Posterior vena cava (tissue), 2 donors: ENCODE data around the gene GATA3. TPM values are rescaled to one million over a fixed set of nuclear protein-coding genes. Genes with fewer than 3 reads are reported as not detected.

Experiments used
- DNase-seq: peaks from one replicate; pipeline ENCODE4 v3.0.0-alpha.2; 2020; ENCODE audit warnings: low spot score
- intact Hi-C, 2 donors: fragments of 100-400 bp; cut with DNase I; formaldehyde crosslinking; loops; one replicate each; pipeline versions ENCODE4 v1.14.1 to v1.14.2; 2022 to 2023
- total RNA-seq, 2 donors: library from RNA; stranded (reverse); fragmentation: NEBNext Ultra II Directional; extraction: Animal tissue kit (Norgen Biotek cat#: 25700); gene quantifications; one replicate each; pipeline ENCODE4 v1.2.1, GENCODE V29; 2021
- donor health status: DM: yes; HTN: yes; CAD: no.
- donor health status: DM: yes; HTN: yes; CAD: no.

GATA3 gene
- total RNA-seq, 2 donors from 2014 or later, result 0.97 to 1.00 TPM

DNA sequence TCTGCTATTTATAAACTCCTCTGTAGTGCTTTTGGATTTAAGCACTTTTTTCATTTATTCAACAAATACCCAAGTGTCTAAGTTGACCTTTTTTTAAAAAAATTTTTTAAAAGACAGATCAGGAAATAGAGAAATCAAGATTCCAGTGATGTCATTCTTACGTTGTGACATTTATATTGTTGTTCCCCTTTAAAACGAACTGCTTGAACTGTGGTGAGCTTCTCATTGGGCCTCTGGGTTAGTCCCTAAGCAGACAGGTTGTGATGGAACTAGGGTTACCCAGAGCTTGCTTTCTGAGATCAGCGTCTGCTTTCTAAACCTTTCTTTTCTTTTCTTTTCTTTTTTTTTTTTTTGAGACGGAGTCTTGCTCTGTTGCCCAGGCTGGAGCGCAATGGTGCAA is 22.4 kb downstream of the GATA3 start:
- no peak for DNase-seq
- intact Hi-C loops, result no loop called here

DNA sequence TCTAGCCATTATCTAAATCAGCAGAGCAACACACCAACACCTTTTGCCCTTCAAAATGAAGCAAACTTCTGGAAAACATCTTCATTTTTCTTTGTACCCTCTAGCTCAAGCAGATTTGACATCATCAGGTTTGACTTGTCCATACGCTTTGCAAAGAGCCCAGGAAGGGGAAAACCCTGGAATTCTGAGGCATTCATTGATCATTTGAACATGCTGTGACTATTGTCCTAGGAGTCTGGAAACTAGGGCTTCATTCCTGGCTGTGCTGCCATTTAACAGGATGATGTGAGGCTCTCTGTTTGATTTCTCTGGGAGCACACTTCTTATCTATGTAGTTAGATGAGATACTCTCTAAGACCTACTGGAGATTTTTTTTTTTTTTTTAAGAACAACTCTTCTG is 23.5 kb downstream of the GATA3 start:
- no peak for DNase-seq
- intact Hi-C loops, result no loop called here

DNA sequence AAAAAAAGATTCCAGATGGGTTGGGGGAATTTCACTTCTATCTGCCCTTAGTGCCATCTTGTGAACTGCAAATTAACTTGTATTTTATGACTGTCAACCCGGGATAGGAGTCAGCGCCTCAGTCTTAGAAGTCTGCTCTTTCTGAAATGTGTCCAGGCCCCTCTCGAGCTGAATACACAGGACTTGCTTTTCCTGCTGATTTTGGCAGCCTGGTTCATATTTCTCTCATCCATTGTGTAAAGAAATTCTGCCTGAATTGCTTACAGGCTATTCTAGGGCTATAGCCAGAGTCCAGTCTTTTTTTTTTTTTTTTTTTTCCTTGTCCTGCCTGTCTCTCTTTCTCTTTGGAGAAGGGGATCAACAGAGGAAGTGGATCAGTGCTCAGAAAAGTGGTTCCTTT is 24.6 kb downstream of the GATA3 start:
- DNase-seq, result no peak
- intact Hi-C loops, result no loop called here

DNA sequence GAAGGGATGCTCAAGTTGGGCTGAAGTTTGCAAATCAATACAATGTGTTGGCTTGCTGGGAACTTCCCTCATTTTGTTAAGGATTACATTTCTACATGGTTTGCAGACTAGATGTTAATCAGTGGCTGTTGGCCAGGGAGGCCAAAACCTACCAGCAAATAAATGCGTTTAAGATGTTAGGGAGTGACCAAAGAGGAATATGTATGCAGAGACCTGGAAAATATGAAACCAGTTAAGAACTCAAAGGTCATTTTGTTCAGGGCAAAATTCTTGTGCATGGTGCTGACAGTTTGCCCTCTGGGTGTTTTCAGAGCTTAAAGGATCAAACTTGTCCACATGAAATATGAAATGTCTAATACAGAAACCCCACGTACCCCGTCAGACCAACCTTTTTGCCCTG is 30.3 kb downstream of the GATA3 start:
- intact Hi-C loops, result no loop called here

DNA sequence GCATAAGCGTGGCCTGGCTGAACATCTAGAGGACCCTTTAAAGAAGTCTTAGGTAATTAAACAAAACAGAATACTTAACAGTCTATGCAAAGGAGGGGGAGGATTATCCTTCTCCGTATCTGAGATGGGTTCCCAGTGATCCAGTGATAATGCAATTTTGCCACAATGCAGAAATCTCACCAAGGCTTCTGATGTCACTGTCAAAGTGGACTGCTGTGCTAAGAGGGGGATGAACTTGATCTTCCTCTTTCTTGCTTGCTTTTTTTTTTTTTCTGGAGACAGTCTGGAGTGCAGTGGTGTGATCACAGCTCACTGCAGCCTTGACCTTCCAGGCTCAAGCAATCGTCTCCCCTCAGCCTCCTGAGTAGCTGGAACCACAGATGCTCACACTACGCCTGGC is 30.8 kb downstream of the GATA3 start:
- intact Hi-C loops, result no loop called here
- DNase-seq, result no peak

More for the DNA sequence above, 30.3 kb downstream of the GATA3 start:
- DNase-seq, result no peak

DNA sequence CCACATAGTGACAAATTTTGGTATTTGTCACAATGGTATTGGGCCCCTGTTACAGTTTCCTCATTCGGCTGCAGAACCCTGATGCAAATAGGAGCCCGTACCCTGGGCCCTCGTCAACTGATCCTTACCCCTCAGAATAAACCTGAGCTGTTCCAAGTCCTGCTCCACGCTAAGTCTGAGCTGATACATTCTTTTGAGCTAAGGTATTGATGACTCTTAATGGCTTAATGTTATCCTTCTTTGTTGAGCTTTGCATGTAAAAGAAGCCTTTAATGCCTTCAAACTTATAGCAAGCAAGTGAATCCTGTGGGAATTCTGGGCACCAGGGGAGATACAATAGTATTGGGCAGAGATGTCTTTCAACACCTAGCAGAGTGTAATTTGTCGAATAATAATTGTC is 31.8 kb downstream of the GATA3 start:
- no peak for DNase-seq
- intact Hi-C loops, result no loop called here

DNA sequence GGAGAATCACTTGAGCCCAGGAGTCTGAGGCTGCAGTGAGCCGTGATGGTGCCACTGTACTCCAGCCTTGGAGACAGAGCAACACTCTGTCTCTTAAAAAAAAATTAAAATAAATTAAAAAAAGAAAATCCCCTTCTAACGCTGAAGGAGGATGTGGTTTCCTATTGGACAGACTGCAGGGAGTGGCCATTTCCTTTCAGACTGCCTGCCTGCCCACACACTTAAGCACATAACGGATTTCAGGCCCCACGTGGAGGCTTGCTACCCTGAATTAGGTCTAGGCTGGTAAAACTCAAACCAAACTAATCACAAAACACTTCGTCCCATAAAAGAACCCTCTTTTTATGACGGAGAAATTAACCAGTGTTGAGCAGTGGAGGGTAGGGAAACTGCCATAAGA is 34.0 kb downstream of the GATA3 start:
- intact Hi-C loops, result no loop called here
- no peak for DNase-seq

DNA sequence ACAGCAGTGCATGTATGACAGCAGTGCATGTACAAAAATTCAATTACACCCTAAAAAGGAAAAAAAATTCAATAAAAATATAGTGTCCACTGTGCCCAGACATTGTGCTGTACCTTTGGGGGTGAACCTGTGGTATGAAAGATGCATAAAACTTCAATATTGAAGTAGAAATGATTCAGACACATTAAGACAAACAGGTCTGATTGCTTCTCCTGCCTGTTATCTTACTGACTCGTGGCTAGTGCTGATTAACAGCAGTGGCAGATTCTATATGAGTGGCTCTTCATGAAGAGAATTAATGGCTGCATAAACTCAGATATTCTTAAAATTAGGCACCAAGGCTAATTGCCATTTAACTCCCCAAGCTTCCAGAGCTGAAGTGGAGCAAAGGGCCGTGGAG is 37.9 kb downstream of the GATA3 start:
- intact Hi-C loops, result no loop called here
- DNase-seq, result no peak

DNA sequence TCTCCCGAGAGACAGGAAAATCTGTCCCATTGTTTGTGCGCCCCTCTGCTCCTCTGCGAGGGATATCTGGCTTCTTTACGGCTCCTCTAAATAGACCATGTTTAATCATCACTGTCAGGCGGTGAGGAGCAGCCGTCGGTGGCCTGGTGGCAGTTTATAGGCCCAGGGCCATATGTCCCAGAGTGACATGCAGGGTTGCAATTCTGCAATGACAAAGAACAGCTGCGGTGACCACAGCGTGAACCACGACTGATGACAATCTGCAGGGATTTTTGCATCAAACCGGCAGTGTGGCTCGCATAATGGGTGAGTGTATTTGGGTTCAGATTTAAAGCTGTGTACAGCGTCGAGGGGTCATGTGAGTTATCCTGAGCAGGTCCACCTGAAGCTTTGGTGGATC is 41.5 kb downstream of the GATA3 start:
- intact Hi-C loops, result no loop called here
- DNase-seq, result no peak

DNA sequence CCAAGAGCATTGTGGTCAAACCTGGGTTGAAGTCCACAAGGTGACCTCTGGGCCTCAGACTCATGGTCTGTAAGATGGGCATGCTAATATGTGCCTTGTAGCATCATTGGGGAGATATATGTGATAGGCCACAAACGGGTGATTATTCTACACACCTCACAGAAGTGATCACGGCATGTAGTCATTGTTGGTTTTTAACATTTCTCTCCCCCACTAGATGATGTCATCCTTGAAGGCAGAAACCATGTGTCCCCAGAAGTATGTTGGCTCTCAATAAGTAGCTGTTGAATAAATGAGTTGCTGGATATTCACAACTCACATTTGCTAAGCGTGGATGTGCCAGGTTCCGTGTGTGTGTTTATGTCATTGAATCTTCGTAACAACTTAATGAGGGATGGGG is 42.4 kb downstream of the GATA3 start:
- no peak for DNase-seq
- intact Hi-C loops, result no loop called here

DNA sequence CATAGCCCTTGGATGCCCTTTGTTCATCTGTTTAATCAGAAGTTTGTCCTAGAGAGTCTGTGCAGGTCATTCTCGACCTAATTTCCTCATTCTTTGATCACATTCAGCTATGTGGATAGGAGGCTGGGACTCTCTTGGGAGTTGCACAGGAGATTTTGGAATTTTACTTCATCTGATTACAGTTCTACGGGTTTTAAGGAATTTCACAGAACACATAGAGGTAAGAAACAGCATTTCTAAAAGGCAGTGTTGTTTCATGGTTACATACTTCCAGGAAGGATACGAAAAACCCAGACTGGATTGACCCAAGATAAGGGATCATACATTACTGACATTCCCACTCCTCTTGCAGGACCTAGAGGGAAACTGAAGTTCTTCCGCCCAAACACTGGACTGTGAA is 45.9 kb downstream of the GATA3 start:
- intact Hi-C loops, result no loop called here
- no peak for DNase-seq

DNA sequence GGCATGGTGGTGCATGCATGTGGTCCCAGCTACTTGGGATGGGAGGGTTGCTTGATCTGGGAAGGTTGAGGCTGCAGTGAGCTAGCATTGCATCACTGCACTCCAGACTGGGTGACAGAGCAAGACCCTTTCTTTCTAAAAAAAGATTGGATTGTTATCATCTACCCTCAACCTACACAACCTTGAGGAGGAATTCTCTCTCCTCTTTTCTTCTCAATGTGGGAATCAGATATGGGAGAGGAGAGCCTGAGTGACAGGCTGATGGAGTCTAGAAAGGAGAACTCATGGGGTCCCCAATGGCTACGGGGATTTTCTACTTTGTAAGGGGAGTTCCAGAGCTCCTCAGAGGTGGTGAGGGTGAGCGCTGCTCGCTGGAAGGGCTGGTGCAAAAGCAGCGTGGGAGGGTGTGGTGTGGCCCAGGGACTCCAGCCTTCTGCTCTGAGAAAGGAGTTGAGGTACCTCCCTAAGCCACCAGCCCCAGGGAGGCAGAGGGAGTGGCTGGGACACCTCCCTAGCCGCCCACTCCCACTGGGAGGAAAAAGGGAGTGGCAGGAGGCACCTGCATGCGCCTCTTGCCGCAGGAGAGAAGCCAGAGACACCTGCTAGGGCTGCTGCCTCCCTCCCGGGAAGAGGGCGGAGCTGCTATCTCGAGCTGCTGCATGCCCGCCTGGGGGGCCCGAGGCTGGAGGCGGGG is 48.4 kb downstream of the GATA3 start:
- DNase-seq, result no peak
- intact Hi-C loops, result no loop called here

DNA sequence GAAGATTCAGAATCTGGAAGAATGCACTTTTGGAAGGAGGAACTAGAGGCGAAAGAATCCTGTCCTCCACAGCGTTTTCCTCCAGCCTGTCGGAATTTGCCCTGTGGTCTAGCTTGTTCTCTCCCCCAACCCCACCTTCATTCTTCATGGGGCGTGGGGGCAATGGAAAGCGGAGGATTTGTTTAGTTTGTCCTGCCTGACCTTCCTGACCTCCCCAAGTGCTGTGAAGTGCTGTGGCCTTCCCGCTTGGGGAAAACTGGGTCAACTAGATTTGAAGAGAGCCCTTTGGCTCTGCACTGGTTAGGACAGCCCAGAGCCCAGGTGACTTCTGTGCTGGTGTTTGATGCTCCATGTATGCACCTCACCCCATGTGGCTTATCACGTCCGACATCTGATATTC is 49.1 kb downstream of the GATA3 start:
- intact Hi-C loops, result no loop called here
- DNase-seq, result no peak

DNA sequence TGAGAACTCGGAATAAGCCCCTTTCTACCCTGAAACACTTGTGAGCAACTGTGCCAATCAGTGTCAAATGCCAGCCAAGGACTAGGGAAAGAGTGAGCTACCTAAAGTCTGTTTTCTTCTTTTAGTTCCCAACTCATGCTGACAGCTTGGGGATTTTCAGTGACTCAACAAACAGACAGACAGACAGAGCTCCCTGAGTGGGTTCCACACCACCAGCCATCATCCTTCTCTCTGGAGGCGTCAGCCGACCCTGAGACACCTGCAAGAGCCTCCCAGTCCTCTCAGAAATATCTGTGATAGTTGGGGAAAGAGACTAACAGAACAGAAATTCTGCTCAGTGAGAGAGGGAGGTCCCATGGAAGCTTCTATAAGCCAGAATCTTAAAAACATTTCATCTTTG is 49.5 kb downstream of the GATA3 start:
- intact Hi-C loops, result no loop called here
- no peak for DNase-seq

DNA sequence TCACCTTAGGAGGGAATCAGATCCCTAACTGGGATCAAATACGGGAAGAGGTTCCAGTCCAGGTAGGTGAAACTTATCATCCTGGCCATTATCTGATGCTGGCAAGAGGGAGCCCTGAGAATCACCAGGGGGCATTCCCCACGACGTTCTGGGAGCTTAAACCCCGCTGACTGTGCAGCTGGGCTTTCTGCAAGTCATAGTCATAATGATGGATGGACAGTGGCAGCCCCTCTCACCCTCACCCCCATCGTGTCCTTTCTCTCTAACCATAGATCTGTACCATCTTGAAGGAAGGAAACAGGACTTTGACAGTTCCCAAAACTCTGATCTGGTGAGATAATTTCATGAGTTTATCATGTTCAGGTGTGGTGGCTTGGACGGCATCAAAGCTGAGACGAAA is 50.2 kb downstream of the GATA3 start:
- DNase-seq, result no peak
- intact Hi-C loops, result no loop called here

DNA sequence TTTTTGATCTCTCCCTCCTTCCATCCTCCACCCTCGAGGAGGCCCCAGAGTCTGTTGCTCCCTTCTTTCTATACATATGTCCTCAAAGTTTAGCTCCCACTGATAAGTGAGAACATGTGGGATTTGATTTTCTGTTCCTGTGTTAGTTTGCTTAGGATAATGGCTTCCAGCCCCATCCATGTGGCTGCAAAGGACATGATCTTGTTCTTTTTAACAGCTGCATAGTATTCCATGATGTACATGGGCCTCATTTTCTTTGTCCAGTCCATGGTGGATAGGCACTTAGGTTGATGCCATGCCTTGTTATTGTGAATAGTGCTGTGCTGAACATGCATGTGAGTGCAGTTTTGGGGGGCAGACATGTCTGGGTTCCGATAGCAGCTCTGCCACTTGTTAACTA is 51.4 kb downstream of the GATA3 start:
- intact Hi-C loops, result no loop called here
- DNase-seq, result no peak

DNA sequence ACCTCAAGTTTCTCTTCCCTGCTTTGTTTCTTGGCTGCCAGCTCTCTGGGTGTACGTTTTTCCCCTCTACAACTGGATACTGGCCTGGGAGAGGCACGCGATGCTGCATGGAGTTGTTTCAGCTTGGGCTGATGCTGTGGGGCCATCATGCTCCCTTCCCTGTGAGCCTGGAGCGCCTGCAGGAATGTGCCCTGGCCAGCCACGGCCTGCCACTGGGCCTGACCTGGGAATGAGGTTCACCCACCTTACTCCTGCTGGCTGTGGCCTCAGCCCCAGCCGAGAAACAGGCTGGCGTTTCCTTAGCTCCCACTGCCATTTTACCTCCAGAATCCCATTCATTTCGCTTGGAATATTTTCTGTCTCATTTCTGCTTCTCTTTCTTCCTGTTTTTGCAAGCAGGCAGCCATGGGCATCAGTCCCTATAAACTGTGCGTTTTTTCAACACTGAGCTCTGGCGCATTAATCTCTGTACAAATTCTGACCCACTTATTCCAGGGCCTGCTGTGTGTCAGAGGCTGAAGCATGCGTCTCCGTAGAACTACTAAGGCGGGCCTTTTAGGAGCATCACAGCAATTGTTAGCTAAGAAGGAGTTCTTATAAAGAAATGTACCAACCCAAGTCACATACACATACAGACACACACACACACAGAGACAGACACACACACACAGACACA is 57.9 kb downstream of the GATA3 start:
- intact Hi-C loops, result no loop called here
- DNase-seq, result no peak

DNA sequence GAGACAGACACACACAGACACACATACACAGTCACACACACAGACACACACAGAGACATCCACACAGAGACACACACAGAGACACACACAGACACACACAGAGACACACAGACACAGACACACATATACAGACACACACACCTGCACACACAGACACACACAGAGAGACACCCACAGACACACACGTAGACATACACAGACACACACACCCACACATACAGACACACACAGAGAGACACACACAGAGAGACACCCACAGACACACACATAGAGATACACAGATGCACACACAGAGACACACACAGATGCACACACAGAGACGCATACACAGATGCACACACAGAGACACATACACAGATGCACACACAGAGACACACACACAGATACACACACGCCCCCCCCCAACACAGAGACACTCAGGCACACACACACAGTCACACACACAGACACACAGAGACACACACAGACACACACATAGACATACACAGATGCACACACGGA is 58.5 kb downstream of the GATA3 start:
- intact Hi-C loops, result no loop called here
- no peak for DNase-seq

DNA sequence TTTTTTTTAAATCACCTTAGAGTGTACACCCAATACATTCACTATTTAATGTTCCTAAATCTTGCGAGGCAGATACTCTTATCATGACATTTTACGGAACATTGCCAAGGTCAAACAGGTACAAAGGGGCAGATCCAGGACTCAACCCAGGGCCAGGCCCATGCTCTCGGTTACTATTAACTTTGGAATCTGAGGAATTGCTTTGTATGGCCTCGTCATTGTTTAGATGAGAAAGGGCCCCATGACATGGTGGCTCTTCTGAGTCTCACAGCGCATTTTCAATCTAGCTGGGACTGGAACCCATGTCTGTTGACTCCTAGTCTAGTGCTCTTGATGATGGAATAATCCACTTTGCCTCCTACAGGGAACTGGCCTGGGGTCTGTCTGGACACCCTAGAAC is 59.1 kb downstream of the GATA3 start:
- intact Hi-C loops, result no loop called here
- no peak for DNase-seq

DNA sequence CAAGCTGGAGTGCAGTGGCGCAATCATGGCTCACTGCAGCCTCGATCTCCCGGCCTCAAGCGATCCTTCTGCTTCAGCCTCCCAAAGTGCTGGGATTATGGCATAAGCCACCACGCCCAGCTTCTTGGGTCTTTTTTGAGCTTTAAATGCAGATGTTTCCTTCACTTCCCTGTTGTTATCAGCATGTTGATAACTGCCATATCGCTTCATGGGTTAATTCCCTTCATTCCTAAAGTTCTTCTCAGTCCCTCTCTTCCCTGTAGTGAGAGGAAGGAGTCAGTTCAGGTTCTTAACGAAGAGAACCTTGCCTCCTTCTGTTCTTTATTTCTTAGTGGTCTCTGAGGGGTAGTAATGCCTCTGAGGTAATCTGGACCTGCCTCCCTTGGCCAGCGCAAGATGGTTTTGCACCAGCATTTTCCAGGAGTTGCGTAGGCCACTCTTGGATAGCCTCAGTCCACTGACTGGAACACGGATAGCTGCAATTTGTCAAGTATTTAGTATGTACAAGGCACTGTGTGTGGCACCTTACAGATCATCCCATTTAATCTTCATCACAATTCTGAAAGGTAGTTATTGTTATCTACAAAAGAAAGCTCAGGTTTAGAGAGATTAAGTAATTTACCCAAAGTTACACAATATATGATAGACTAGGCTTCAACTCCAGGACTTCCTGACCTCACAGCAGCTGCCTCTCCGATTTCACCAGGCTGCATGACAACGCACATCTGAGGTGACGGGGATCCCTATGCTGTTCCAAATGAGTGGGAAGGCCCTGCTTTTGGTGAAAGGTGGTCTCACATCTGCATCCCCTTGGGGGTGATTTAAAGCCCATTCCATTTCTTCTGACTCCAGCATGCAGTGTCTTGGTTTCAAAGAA is 60.5 kb downstream of the GATA3 start:
- intact Hi-C loops, result no loop called here
- no peak for DNase-seq
